Measurements from ENCODE around the gene MYL12B.
"Not testable (repeated sequence)": the region's sequence is repeated elsewhere in the genome, so short reads cannot be mapped to it uniquely, and the experiment has no call there.

The MYL12B gene

GRCh38 chr18:3305354-3305762 lies 43.4 kb downstream of the MYL12B start:
- in situ Hi-C loops (cut with MboI; ENCODE audit: low pct_unique_long_range_greater_than_20kb, low sequenced_read_pairs, unreplicated experiment) = no loop called here
- TF ChIP-seq, protein P1, sequence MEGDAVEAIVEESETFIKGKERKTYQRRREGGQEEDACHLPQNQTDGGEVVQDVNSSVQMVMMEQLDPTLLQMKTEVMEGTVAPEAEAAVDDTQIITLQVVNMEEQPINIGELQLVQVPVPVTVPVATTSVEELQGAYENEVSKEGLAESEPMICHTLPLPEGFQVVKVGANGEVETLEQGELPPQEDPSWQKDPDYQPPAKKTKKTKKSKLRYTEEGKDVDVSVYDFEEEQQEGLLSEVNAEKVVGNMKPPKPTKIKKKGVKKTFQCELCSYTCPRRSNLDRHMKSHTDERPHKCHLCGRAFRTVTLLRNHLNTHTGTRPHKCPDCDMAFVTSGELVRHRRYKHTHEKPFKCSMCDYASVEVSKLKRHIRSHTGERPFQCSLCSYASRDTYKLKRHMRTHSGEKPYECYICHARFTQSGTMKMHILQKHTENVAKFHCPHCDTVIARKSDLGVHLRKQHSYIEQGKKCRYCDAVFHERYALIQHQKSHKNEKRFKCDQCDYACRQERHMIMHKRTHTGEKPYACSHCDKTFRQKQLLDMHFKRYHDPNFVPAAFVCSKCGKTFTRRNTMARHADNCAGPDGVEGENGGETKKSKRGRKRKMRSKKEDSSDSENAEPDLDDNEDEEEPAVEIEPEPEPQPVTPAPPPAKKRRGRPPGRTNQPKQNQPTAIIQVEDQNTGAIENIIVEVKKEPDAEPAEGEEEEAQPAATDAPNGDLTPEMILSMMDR (IDR thresholded peaks at IDR 0.05; ENCODE audit: extremely low read depth, insufficient read depth, missing control alignments) = no peak
- peak; percentile 40 for DNase-seq (ENCODE audit: low spot score)

- DNase-seq (ENCODE audit: low spot score) = no peak
- TF ChIP-seq, protein P1 (IDR thresholded peaks at IDR 0.05; ENCODE audit: extremely low read depth, insufficient read depth, missing control alignments) = no peak
- in situ Hi-C loops (cut with MboI; ENCODE audit: low pct_unique_long_range_greater_than_20kb, low sequenced_read_pairs, unreplicated experiment) = no loop called here
Observed at GRCh38 chr18:3305933-3306332, 44.0 kb downstream of the MYL12B start.

GRCh38 chr18:3306391-3306790 lies 44.5 kb downstream of the MYL12B start:
- TF ChIP-seq, protein P1 (IDR thresholded peaks at IDR 0.05; ENCODE audit: extremely low read depth, insufficient read depth, missing control alignments) = no peak
- no peak for DNase-seq (ENCODE audit: low spot score)
- in situ Hi-C loops (cut with MboI; ENCODE audit: low pct_unique_long_range_greater_than_20kb, low sequenced_read_pairs, unreplicated experiment) = no loop called here

DNA sequence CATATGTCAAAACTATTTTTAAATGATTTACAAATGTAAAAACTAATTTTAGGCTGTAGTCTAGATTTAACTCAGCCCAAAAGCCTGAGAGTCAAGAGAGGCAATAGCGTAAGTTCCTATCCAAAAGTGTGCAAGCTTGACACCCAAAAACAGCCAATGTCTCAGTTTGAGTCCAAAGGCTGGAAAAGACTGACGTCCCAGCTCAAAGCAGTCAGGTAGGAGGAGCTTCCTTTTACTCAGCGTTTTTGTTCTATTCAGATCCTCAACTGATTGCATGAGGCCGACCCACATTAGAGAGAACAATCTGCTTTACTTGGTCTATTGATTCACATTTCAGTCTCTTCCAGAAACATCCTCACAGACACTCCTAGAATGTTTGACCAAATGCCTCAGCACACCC lies 51.8 kb downstream of the MYL12B start:
- in situ Hi-C loops (cut with MboI; ENCODE audit: low pct_unique_long_range_greater_than_20kb, low sequenced_read_pairs, unreplicated experiment) = no loop called here
- DNase-seq (ENCODE audit: low spot score) = no peak
- TF ChIP-seq, protein P1 (IDR thresholded peaks at IDR 0.05; ENCODE audit: extremely low read depth, insufficient read depth, missing control alignments) = no peak

DNA sequence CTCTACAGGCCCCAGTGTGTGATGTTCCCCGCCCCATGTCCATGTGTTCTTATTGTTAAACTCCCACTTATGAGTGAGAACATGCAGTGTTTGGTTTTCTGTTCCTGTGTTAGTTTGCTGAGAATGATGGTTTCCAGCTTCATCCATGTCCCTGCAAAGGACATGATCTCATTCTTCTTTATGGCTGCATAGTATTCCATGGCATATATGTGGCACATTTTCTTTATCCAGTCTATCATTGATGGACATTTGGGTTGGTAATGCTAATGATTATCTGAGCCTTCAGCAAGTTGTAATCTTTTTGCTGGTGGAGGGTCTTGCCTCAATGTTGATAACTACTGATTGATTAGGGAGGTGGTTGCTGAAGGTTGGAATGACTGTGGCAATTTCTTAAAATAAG lies 53.4 kb downstream of the MYL12B start:
- in situ Hi-C loops (cut with MboI; ENCODE audit: low pct_unique_long_range_greater_than_20kb, low sequenced_read_pairs, unreplicated experiment) = not testable (repeated sequence)

GRCh38 chr18:3319399-3319798 lies 57.5 kb downstream of the MYL12B start:
- TF ChIP-seq, protein P1 (IDR thresholded peaks at IDR 0.05; ENCODE audit: extremely low read depth, insufficient read depth, missing control alignments) = no peak
- DNase-seq (ENCODE audit: low spot score) = no peak
- in situ Hi-C loops (cut with MboI; ENCODE audit: low pct_unique_long_range_greater_than_20kb, low sequenced_read_pairs, unreplicated experiment) = no loop called here

More for the DNA sequence above, 53.4 kb downstream of the MYL12B start:
- not testable (repeated sequence) for DNase-seq (ENCODE audit: low spot score)

GRCh38 chr18:3319894-3320454 lies 58.0 kb downstream of the MYL12B start:
- in situ Hi-C loops (cut with MboI; ENCODE audit: low pct_unique_long_range_greater_than_20kb, low sequenced_read_pairs, unreplicated experiment) = no loop called here
- DNase-seq (ENCODE audit: low spot score) = no peak
- TF ChIP-seq, protein P1 (IDR thresholded peaks at IDR 0.05; ENCODE audit: extremely low read depth, insufficient read depth, missing control alignments) = no peak

Measured in GM13977 (cell line).